ENCODE results near the gene ERBB2.

DNA sequence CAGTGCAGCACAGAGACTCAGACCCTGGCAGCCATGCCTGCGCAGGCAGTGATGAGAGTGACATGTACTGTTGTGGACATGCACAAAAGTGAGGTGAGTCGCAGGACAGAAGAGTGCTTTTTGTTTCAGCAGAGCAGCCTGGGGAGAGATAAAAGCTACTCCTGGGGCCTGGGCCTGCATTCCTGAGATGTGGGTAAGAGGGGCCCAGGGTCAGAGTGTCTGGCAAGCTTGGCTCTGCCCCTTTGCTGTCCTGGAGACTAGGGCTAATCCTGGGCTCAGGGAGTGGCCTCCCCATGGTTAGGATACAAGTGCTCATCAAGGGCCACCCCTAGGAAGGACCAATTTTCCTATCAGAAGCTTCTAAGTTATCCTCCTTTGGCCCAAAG, 4.8 kb upstream of the ERBB2 start:
- TF ChIP-seq, protein P1, sequence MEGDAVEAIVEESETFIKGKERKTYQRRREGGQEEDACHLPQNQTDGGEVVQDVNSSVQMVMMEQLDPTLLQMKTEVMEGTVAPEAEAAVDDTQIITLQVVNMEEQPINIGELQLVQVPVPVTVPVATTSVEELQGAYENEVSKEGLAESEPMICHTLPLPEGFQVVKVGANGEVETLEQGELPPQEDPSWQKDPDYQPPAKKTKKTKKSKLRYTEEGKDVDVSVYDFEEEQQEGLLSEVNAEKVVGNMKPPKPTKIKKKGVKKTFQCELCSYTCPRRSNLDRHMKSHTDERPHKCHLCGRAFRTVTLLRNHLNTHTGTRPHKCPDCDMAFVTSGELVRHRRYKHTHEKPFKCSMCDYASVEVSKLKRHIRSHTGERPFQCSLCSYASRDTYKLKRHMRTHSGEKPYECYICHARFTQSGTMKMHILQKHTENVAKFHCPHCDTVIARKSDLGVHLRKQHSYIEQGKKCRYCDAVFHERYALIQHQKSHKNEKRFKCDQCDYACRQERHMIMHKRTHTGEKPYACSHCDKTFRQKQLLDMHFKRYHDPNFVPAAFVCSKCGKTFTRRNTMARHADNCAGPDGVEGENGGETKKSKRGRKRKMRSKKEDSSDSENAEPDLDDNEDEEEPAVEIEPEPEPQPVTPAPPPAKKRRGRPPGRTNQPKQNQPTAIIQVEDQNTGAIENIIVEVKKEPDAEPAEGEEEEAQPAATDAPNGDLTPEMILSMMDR (IDR thresholded peaks at IDR 0.05) = no peak
- TF ChIP-seq POLR2A (IDR thresholded peaks at IDR 0.05) = no peak

All from right lobe of liver (tissue), 4 donors.